Measurements from ENCODE around the gene FIGNL2.

The FIGNL2 gene

GRCh38 chr12:51773145-51773869 lies 75.2 kb downstream of the FIGNL2 start:
- no peak for DNase-seq (ENCODE audit: low spot score)

GRCh38 chr12:51771008-51771407 lies 77.5 kb downstream of the FIGNL2 start:
- no peak for DNase-seq (ENCODE audit: low spot score)

Measured in CD4-positive, alpha-beta T cell treated with Interleukin-2 at 100 ng/mL for 4 hours (primary cell).